ENCODE results near the gene DAAM2.
A peak's percentile ranks its signal among the peaks of the same experiment; 100 is the strongest.

DAAM2 gene

GRCh38 chr6:39859025-39859424 lies 66.8 kb downstream of the DAAM2 start:
- TF ChIP-seq CTCF (conservative IDR thresholded peaks at IDR 0.05), result no peak
- H3K27ac ChIP-seq, result no peak overlapping the region

GRCh38 chr6:39861663-39862062 lies 69.5 kb downstream of the DAAM2 start:
- no peak overlapping the region for H3K27ac ChIP-seq

GRCh38 chr6:39865011-39865888 lies 73.1 kb downstream of the DAAM2 start:
- no peak overlapping the region for H3K27ac ChIP-seq
- TF ChIP-seq CTCF (conservative IDR thresholded peaks at IDR 0.05), result peak; percentile 68

More at GRCh38 chr6:39861663-39862062, 69.5 kb downstream of the DAAM2 start:
- TF ChIP-seq CTCF (conservative IDR thresholded peaks at IDR 0.05), result no peak

- H3K27ac ChIP-seq, result no peak overlapping the region
- TF ChIP-seq CTCF (conservative IDR thresholded peaks at IDR 0.05), result no peak; the same call in 1 of the 2 replicates
Observed at GRCh38 chr6:39867592-39867991, 75.4 kb downstream of the DAAM2 start.

- no peak for TF ChIP-seq CTCF (conservative IDR thresholded peaks at IDR 0.05)
Observed at GRCh38 chr6:39870950-39871349, 78.8 kb downstream of the DAAM2 start.

GRCh38 chr6:39873439-39873838 lies 81.3 kb downstream of the DAAM2 start:
- no peak overlapping the region for H3K27ac ChIP-seq
- no peak for TF ChIP-seq CTCF (conservative IDR thresholded peaks at IDR 0.05)

More at GRCh38 chr6:39870950-39871349, 78.8 kb downstream of the DAAM2 start:
- no peak overlapping the region for H3K27ac ChIP-seq

GRCh38 chr6:39876111-39876510 lies 83.9 kb downstream of the DAAM2 start:
- TF ChIP-seq CTCF (conservative IDR thresholded peaks at IDR 0.05), result no peak

More at GRCh38 chr6:39876111-39876510, 83.9 kb downstream of the DAAM2 start:
- no peak overlapping the region for H3K27ac ChIP-seq

All from VCaP (cell line).